Left ventricle myocardium superior (tissue), 1 donor: ENCODE measurements around the gene AGBL5. TPM values are rescaled to one million over a fixed set of nuclear protein-coding genes. Genes with fewer than 3 reads are reported as not detected.

Experiments
- ATAC-seq: fragments of 200-7000 bp; cut with Tn5 transposase; one replicate; pipeline ENCODE4 v1.9.1; 2020; ENCODE audit warnings: mild to moderate bottlenecking, moderate library complexity
- DNase-seq: peaks from one replicate; pipeline ENCODE4 v3.0.0-alpha.2; 2020
- intact Hi-C: fragments of 100-400 bp; cut with micrococcal nuclease; formaldehyde crosslinking; loops from one replicate; pipeline ENCODE4 v1.11.0; 2022
- long read RNA-seq: library from polyadenylated mRNA; unstranded; transcript quantifications from one replicate; pipeline ENCODE4 v2.0.0, GENCODE V29; 2021
- total RNA-seq: library from RNA; stranded (reverse); fragmentation: NEBNext Ultra II Directional; extraction: Animal tissue kit (Norgen Biotek cat#: 25700); gene quantifications from one replicate; pipeline ENCODE4 v1.2.1, GENCODE V29; 2021
- donor health status: DM: no; HTN: yes; CAD: no; lungs with severe emphysema.

The AGBL5 gene, protein sequence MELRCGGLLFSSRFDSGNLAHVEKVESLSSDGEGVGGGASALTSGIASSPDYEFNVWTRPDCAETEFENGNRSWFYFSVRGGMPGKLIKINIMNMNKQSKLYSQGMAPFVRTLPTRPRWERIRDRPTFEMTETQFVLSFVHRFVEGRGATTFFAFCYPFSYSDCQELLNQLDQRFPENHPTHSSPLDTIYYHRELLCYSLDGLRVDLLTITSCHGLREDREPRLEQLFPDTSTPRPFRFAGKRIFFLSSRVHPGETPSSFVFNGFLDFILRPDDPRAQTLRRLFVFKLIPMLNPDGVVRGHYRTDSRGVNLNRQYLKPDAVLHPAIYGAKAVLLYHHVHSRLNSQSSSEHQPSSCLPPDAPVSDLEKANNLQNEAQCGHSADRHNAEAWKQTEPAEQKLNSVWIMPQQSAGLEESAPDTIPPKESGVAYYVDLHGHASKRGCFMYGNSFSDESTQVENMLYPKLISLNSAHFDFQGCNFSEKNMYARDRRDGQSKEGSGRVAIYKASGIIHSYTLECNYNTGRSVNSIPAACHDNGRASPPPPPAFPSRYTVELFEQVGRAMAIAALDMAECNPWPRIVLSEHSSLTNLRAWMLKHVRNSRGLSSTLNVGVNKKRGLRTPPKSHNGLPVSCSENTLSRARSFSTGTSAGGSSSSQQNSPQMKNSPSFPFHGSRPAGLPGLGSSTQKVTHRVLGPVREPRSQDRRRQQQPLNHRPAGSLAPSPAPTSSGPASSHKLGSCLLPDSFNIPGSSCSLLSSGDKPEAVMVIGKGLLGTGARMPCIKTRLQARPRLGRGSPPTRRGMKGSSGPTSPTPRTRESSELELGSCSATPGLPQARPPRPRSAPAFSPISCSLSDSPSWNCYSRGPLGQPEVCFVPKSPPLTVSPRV
- 9.4 TPM for total RNA-seq
- long read RNA-seq, partial matches to known transcripts = 3 of 11 reads
- long read RNA-seq, other reads (novel, unspliced or antisense) = 5 of 11 reads

- ATAC-seq = peak; percentile 84
- intact Hi-C loops = no loop called here
These were observed at the start of gene AGBL5 for GRCh38 chr2:27050996-27051901. AGBL5 (plus strand) TSS chr2:27051668; CDS start chr2:27052959, 1,291 bp downstream.

DNA sequence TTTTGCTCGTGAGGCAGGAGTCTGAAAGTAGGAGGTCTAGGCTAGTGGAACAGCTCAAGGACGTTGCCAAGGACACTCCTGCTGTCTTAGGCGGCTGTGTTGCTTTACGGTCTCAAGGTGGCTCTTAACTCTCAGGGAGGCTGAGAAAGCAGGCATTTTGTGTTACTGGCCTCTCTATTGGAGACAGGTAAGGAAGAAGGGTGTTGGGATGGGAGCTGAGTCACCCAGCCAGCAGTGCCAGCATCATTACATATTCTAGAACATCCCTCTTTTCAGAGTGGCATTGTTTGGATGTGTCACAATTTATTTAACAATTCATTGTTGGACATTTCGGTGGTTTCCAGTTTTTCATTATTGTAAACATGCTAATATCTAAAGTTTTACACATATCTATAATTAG, 49.5 kb upstream of the AGBL5 start:
- no peak for ATAC-seq
- intact Hi-C loops = no loop called here
- DNase-seq = no peak

More at GRCh38 chr2:27050996-27051901, at the start of gene AGBL5:
- peak; percentile 97 for DNase-seq

DNA sequence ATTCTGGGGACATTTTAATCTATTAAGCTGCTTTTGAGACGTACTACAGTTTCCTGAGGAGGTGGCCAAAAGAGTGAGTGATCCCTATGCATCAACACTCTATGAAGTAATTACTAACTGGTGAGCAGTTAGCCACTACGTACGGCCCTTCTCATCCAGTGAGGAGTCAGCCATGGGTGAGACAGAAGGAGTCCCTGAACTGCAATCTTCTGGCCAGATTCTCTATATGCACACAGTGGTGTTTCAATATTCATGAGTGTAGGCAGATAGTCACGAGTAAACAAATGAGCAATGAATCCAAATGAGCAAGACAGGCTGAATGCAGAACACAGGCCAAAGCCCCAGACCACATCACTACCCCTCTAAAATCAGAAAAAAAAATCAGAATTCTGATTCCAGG, 48.5 kb upstream of the AGBL5 start:
- no peak for ATAC-seq
- DNase-seq = no peak
- intact Hi-C loops = no loop called here

- DNase-seq (no peak), ATAC-seq (no peak)
- intact Hi-C loops = no loop called here
These were observed 47.6 kb upstream of the AGBL5 start for GRCh38 chr2:27003857-27004256.

- intact Hi-C loops = no loop called here
- no peak for DNase-seq
- ATAC-seq = no peak
These were observed 44.7 kb upstream of the AGBL5 start for GRCh38 chr2:27006602-27007415.

GRCh38 chr2:27007416-27008374, 43.8 kb upstream of the AGBL5 start:
- no peak for DNase-seq
- peak; percentile 56 for ATAC-seq
- intact Hi-C loops = no loop called here

GRCh38 chr2:27008678-27009077, 42.8 kb upstream of the AGBL5 start:
- ATAC-seq = no peak
- intact Hi-C loops = no loop called here
- DNase-seq = no peak

DNA sequence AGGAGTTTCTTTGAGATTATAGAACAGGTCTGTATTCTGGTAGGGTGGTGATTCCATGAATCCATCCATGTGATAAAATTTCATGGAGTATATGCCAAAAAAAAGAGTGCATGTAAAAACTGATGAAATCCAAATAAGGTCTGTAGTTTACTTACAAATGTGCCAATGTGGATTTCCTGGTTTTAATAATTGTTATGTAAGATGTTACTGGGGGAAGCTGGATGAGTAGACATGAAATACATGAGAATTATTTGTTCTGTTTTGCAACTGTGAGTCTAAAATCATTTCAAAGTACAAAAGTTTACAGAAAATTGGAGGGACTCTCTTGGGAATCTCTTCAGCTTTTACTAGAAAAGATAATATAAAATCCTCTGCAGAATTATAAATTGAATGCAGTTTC, 42.4 kb upstream of the AGBL5 start:
- DNase-seq (no peak), ATAC-seq (no peak)
- intact Hi-C loops = no loop called here

DNA sequence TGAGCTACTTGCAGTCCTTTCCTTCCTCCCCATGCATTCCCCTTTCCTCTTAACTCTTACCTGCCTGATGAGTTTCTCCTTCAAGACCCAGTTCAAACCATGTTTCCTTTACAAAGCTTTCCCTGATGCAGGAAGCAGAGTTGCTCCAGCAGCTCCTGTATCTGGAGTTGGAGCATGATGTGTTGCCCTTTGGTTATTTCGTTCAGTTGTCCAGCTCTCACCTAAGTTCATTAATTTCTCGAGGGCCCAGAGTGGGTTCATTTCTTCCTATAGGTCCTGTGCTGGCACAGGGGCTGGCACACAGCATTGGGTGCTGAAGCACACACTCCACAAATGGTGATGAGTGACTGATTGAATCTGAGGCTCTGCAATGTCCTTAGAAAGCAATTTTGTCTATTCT, 41.8 kb upstream of the AGBL5 start:
- no peak for DNase-seq
- intact Hi-C loops = no loop called here
- no peak for ATAC-seq

GRCh38 chr2:27010139-27010538, 41.3 kb upstream of the AGBL5 start:
- DNase-seq (no peak), ATAC-seq (no peak)
- intact Hi-C loops = no loop called here

GRCh38 chr2:27013738-27014137, 37.7 kb upstream of the AGBL5 start:
- ATAC-seq (no peak), DNase-seq (no peak)
- intact Hi-C loops = no loop called here

GRCh38 chr2:27014771-27015433, 36.6 kb upstream of the AGBL5 start:
- peak; percentile 29 for ATAC-seq
- intact Hi-C loops = loop anchor here (5.0 kb wide), 1 partner anchor 53 kb away; no protein-coding TSS in a partner anchor
- DNase-seq = no peak

- peak; percentile 48 for ATAC-seq
- DNase-seq = peak; percentile 62
- intact Hi-C loops = loop anchor here (5.0 kb wide), 1 partner anchor 55 kb away; no protein-coding TSS in a partner anchor
These were observed 34.6 kb upstream of the AGBL5 start for GRCh38 chr2:27016801-27017325.

DNA sequence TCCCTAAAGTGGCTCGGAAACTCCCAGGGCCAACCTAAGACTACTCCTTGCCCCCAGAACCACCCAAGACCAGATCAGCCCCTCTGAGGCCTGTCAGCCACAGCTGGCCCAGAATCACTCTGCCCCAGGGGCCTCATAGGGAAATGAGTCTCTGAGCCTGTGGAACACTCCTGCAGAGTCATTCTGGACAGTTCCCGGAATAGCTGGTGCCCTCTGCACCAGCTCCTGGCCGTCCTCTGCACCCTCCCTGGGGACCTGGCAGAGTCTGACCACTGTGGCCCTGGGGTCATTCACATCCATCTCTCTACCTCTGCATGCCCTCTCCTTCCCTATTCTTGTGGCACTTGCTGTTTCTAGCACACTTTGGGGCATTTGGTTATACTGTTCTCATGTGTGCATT, 33.3 kb upstream of the AGBL5 start:
- peak; percentile 78 for ATAC-seq
- intact Hi-C loops = loop anchor here (5.0 kb wide), 1 partner anchor 56 kb away; no protein-coding TSS in a partner anchor
- no peak for DNase-seq

GRCh38 chr2:27019459-27019858, 32.0 kb upstream of the AGBL5 start:
- DNase-seq = no peak
- intact Hi-C loops = loop anchor here (5.0 kb wide), 1 partner anchor 57 kb away; no protein-coding TSS in a partner anchor
- no peak for ATAC-seq
